ENCODE measurements around the gene RAB8A.
"Not testable (repeated sequence)": the region's sequence is repeated elsewhere in the genome, so short reads cannot be mapped to it uniquely, and the experiment has no call there.

The RAB8A gene

GRCh38 chr19:16087404-16087803, 24.3 kb upstream of the RAB8A start:
- H2BK15ac ChIP-seq (replicated peaks; ENCODE audit: low read depth); H2AK5ac ChIP-seq (ENCODE audit: low read length); H4K8ac ChIP-seq (ENCODE audit: low read depth, low read length); H4K5ac ChIP-seq (ENCODE audit: low read length); H3K4me2 ChIP-seq (ENCODE audit: low read length); H2BK5ac ChIP-seq (ENCODE audit: low read length); H3K4ac ChIP-seq (ENCODE audit: low read depth, low read length); H3K27ac ChIP-seq (ENCODE audit: low read depth, low read length); H3K9ac ChIP-seq (ENCODE audit: low read length); H3K4me3 ChIP-seq (ENCODE audit: low read length); H3K23ac ChIP-seq (ENCODE audit: low read length); H3K4me1 ChIP-seq (ENCODE audit: control insufficient read depth, low read depth, low read length); H2BK120ac ChIP-seq (ENCODE audit: low read depth, low read length); H3K18ac ChIP-seq (ENCODE audit: low read length); H3K27me3 ChIP-seq (ENCODE audit: insufficient read depth, low read length, poor library complexity); DNase-seq; H3K56ac ChIP-seq (ENCODE audit: low read length): not testable (repeated sequence)
- peaks cover 21% of the 10 kb centered on the region for H3K79me2 ChIP-seq (ENCODE audit: control insufficient read depth, insufficient read depth, low read length)
- no CpG with 5 or more reads among the region's 11 CpGs for WGBS (ENCODE audit: extremely low coverage, insufficient coverage, low lambda C conversion rate)
- H3K79me1 ChIP-seq (ENCODE audit: low read length), result peaks cover 19% of the 10 kb centered on the region
- peaks cover 43% of the 10 kb centered on the region for H3K36me3 ChIP-seq (ENCODE audit: control insufficient read depth, insufficient read depth, low read length)

GRCh38 chr19:16087940-16088339, 23.7 kb upstream of the RAB8A start:
- no peak overlapping the region for H2BK15ac ChIP-seq (replicated peaks; ENCODE audit: low read depth)
- no peak overlapping the region for H4K8ac ChIP-seq (ENCODE audit: low read depth, low read length)
- no peak overlapping the region for H2AK5ac ChIP-seq (ENCODE audit: low read length)
- peaks cover 17% of the 10 kb centered on the region for H3K79me1 ChIP-seq (ENCODE audit: low read length)
- no peaks in the 10 kb centered on the region for H3K27me3 ChIP-seq (ENCODE audit: insufficient read depth, low read length, poor library complexity)
- H4K5ac ChIP-seq (ENCODE audit: low read length), result no peak overlapping the region
- H3K18ac ChIP-seq (ENCODE audit: low read length), result no peak overlapping the region
- no peak overlapping the region for H3K27ac ChIP-seq (ENCODE audit: low read depth, low read length)
- no peak overlapping the region for H3K9ac ChIP-seq (ENCODE audit: low read length)
- no peak for DNase-seq
- peaks cover 41% of the 10 kb centered on the region for H3K36me3 ChIP-seq (ENCODE audit: control insufficient read depth, insufficient read depth, low read length)
- H3K4me2 ChIP-seq (ENCODE audit: low read length), result no peak overlapping the region
- H3K23ac ChIP-seq (ENCODE audit: low read length), result no peak overlapping the region
- no CpG with 5 or more reads among the region's 12 CpGs for WGBS (ENCODE audit: extremely low coverage, insufficient coverage, low lambda C conversion rate)
- H3K4me3 ChIP-seq (ENCODE audit: low read length), result no peak overlapping the region
- H3K4me1 ChIP-seq (ENCODE audit: control insufficient read depth, low read depth, low read length), result no peaks in the 10 kb centered on the region
- peaks cover 17% of the 10 kb centered on the region for H3K79me2 ChIP-seq (ENCODE audit: control insufficient read depth, insufficient read depth, low read length)
- no peak overlapping the region for H2BK5ac ChIP-seq (ENCODE audit: low read length)
- no peak overlapping the region for H3K4ac ChIP-seq (ENCODE audit: low read depth, low read length)
- no peak overlapping the region for H3K56ac ChIP-seq (ENCODE audit: low read length)
- H2BK120ac ChIP-seq (ENCODE audit: low read depth, low read length), result no peak overlapping the region

- H3K18ac ChIP-seq (ENCODE audit: low read length), result no peak overlapping the region
- H2BK120ac ChIP-seq (ENCODE audit: low read depth, low read length), result no peak overlapping the region
- no peak overlapping the region for H3K4me2 ChIP-seq (ENCODE audit: low read length)
- no peak overlapping the region for H3K27ac ChIP-seq (ENCODE audit: low read depth, low read length)
- DNase-seq, result no peak
- no peaks in the 10 kb centered on the region for H3K4me1 ChIP-seq (ENCODE audit: control insufficient read depth, low read depth, low read length)
- no CpG with 5 or more reads among the region's 17 CpGs for whole genome bisulfite sequencing (ENCODE audit: extremely low coverage, insufficient coverage, low lambda C conversion rate)
- no peaks in the 10 kb centered on the region for H3K27me3 ChIP-seq (ENCODE audit: insufficient read depth, low read length, poor library complexity)
- no peak overlapping the region for H3K23ac ChIP-seq (ENCODE audit: low read length)
- H2BK15ac ChIP-seq (replicated peaks; ENCODE audit: low read depth), result no peak overlapping the region
- H3K4me3 ChIP-seq (ENCODE audit: low read length), result no peak overlapping the region
- no peak overlapping the region for H3K9ac ChIP-seq (ENCODE audit: low read length)
- H3K79me2 ChIP-seq (ENCODE audit: control insufficient read depth, insufficient read depth, low read length), result peaks cover 13% of the 10 kb centered on the region
- no peak overlapping the region for H3K56ac ChIP-seq (ENCODE audit: low read length)
- no peak overlapping the region for H2BK5ac ChIP-seq (ENCODE audit: low read length)
- peaks cover 15% of the 10 kb centered on the region for H3K79me1 ChIP-seq (ENCODE audit: low read length)
- peaks cover 40% of the 10 kb centered on the region for H3K36me3 ChIP-seq (ENCODE audit: control insufficient read depth, insufficient read depth, low read length)
- H2AK5ac ChIP-seq (ENCODE audit: low read length), result no peak overlapping the region
- no peak overlapping the region for H4K5ac ChIP-seq (ENCODE audit: low read length)
- no peak overlapping the region for H3K4ac ChIP-seq (ENCODE audit: low read depth, low read length)
- H4K8ac ChIP-seq (ENCODE audit: low read depth, low read length), result no peak overlapping the region
These were observed 23.2 kb upstream of the RAB8A start for GRCh38 chr19:16088351-16089009.

GRCh38 chr19:16089010-16089846, 22.5 kb upstream of the RAB8A start:
- Histone ChIP-seq H2BK15ac (replicated peaks; ENCODE audit: low read depth) (no peak overlapping the region), H3K36me3 (ENCODE audit: control insufficient read depth, insufficient read depth, low read length) (peaks cover 40% of the 10 kb centered on the region), H2AK5ac (ENCODE audit: low read length) (no peak overlapping the region), H3K4me1 (ENCODE audit: control insufficient read depth, low read depth, low read length) (no peaks in the 10 kb centered on the region), H4K8ac (ENCODE audit: low read depth, low read length) (no peak overlapping the region), H3K56ac (ENCODE audit: low read length) (no peak overlapping the region), H3K27ac (ENCODE audit: low read depth, low read length) (no peak overlapping the region), H3K79me2 (ENCODE audit: control insufficient read depth, insufficient read depth, low read length) (peaks cover 9% of the 10 kb centered on the region), H3K27me3 (ENCODE audit: insufficient read depth, low read length, poor library complexity) (no peaks in the 10 kb centered on the region), H3K4ac (ENCODE audit: low read depth, low read length) (no peak overlapping the region), H2BK120ac (ENCODE audit: low read depth, low read length) (no peak overlapping the region), H3K9ac (ENCODE audit: low read length) (no peak overlapping the region), H3K79me1 (ENCODE audit: low read length) (peaks cover 12% of the 10 kb centered on the region), H3K4me3 (ENCODE audit: low read length) (no peak overlapping the region), H3K4me2 (ENCODE audit: low read length) (no peak overlapping the region), H3K23ac (ENCODE audit: low read length) (no peak overlapping the region), H2BK5ac (ENCODE audit: low read length) (no peak overlapping the region), H3K18ac (ENCODE audit: low read length) (no peak overlapping the region), H4K5ac (ENCODE audit: low read length) (no peak overlapping the region)
- WGBS (ENCODE audit: extremely low coverage, insufficient coverage, low lambda C conversion rate), result no CpG with 5 or more reads among the region's 10 CpGs
- no peak for DNase-seq

GRCh38 chr19:16091546-16092475, 19.9 kb upstream of the RAB8A start:
- no CpG with 5 or more reads among the region's 13 CpGs for WGBS (ENCODE audit: extremely low coverage, insufficient coverage, low lambda C conversion rate)
- no peaks in the 10 kb centered on the region for H3K4me1 ChIP-seq (ENCODE audit: control insufficient read depth, low read depth, low read length)
- peaks cover 1% of the 10 kb centered on the region for H3K79me1 ChIP-seq (ENCODE audit: low read length)
- H3K4ac ChIP-seq (ENCODE audit: low read depth, low read length), result no peak overlapping the region
- H2BK5ac ChIP-seq (ENCODE audit: low read length), result no peak overlapping the region
- no peak overlapping the region for H2AK5ac ChIP-seq (ENCODE audit: low read length)
- no peak overlapping the region for H3K4me2 ChIP-seq (ENCODE audit: low read length)
- no peak overlapping the region for H3K4me3 ChIP-seq (ENCODE audit: low read length)
- H3K36me3 ChIP-seq (ENCODE audit: control insufficient read depth, insufficient read depth, low read length), result peaks cover 37% of the 10 kb centered on the region
- H2BK15ac ChIP-seq (replicated peaks; ENCODE audit: low read depth), result no peak overlapping the region
- no peaks in the 10 kb centered on the region for H3K27me3 ChIP-seq (ENCODE audit: insufficient read depth, low read length, poor library complexity)
- H3K79me2 ChIP-seq (ENCODE audit: control insufficient read depth, insufficient read depth, low read length), result peaks cover under 1% of the 10 kb centered on the region
- H3K56ac ChIP-seq (ENCODE audit: low read length), result no peak overlapping the region
- H2BK120ac ChIP-seq (ENCODE audit: low read depth, low read length), result no peak overlapping the region
- no peak overlapping the region for H3K18ac ChIP-seq (ENCODE audit: low read length)
- no peak for DNase-seq
- H3K23ac ChIP-seq (ENCODE audit: low read length), result no peak overlapping the region
- H4K8ac ChIP-seq (ENCODE audit: low read depth, low read length), result no peak overlapping the region
- no peak overlapping the region for H3K9ac ChIP-seq (ENCODE audit: low read length)
- no peak overlapping the region for H4K5ac ChIP-seq (ENCODE audit: low read length)
- H3K27ac ChIP-seq (ENCODE audit: low read depth, low read length), result no peak overlapping the region

All from mesendoderm (in vitro differentiated cells).